Neural progenitor cell (in vitro differentiated cells): ENCODE measurements around the gene UBXN7.

Experiments used
- EZH2phosphoT487 ChIP-seq: fragments of 200-600 bp; sonication (generic); IDR thresholded peaks from 2 replicates; pipeline ENCODE4 v1.6.1; 2017; ENCODE audit warnings: antibody characterized with exemption
- TF ChIP-seq, protein P1 (sequence below): fragments of 200-600 bp; sonication (generic); IDR thresholded peaks from 2 replicates; pipeline ENCODE4 v1.5.1; 2017; ENCODE audit warnings: antibody characterized with exemption, mild to moderate bottlenecking

DNA sequence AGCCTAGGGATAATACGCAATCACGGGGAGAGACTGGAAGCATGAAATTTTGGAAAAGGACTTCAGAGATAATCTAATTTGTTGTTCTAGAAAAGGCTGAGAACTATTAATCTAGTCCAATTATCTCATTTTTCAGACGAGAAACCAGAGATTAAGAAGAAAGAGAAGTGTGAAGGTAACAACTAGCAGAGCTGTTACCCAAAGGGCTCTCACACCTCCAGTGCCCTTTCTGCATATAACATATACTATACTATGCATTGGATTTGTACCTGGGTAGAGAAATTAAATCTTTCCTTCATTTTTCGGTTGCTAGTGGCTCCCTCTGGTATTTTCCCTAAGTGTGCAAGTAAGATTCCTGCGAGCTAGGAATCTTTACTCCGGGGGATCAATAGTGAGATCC, 80.7 kb downstream of the UBXN7 start:
- TF ChIP-seq, protein P1, sequence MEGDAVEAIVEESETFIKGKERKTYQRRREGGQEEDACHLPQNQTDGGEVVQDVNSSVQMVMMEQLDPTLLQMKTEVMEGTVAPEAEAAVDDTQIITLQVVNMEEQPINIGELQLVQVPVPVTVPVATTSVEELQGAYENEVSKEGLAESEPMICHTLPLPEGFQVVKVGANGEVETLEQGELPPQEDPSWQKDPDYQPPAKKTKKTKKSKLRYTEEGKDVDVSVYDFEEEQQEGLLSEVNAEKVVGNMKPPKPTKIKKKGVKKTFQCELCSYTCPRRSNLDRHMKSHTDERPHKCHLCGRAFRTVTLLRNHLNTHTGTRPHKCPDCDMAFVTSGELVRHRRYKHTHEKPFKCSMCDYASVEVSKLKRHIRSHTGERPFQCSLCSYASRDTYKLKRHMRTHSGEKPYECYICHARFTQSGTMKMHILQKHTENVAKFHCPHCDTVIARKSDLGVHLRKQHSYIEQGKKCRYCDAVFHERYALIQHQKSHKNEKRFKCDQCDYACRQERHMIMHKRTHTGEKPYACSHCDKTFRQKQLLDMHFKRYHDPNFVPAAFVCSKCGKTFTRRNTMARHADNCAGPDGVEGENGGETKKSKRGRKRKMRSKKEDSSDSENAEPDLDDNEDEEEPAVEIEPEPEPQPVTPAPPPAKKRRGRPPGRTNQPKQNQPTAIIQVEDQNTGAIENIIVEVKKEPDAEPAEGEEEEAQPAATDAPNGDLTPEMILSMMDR, result no peak
- TF ChIP-seq EZH2phosphoT487, result no peak
